ENCODE data around the gene BIK. TPM values are rescaled to one million over a fixed set of nuclear protein-coding genes. Genes with fewer than 3 reads are reported as not detected.

The BIK gene
- total RNA-seq, 1 donor from 2014 or later = not detected

- intact Hi-C loops (cut with DNase I) = no loop called here
- Histone ChIP-seq H3K4me1 (no peaks in the 10 kb centered on the region), H3K27ac (no peak overlapping the region), H3K27me3 (no peaks in the 10 kb centered on the region), H3K9me3 (no peaks in the 10 kb centered on the region), H3K36me3 (peaks cover 60 to 79% of the 10 kb centered on the region in 2 donors), H3K4me3 (no peak overlapping the region)
- DNase-seq (ENCODE audit: low spot score in 2 of 2) = no peak
- TF ChIP-seq, protein P1, sequence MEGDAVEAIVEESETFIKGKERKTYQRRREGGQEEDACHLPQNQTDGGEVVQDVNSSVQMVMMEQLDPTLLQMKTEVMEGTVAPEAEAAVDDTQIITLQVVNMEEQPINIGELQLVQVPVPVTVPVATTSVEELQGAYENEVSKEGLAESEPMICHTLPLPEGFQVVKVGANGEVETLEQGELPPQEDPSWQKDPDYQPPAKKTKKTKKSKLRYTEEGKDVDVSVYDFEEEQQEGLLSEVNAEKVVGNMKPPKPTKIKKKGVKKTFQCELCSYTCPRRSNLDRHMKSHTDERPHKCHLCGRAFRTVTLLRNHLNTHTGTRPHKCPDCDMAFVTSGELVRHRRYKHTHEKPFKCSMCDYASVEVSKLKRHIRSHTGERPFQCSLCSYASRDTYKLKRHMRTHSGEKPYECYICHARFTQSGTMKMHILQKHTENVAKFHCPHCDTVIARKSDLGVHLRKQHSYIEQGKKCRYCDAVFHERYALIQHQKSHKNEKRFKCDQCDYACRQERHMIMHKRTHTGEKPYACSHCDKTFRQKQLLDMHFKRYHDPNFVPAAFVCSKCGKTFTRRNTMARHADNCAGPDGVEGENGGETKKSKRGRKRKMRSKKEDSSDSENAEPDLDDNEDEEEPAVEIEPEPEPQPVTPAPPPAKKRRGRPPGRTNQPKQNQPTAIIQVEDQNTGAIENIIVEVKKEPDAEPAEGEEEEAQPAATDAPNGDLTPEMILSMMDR (IDR thresholded peaks at IDR 0.05) = no peak
Measured at GRCh38 chr22:43174941-43175531, 64.5 kb downstream of the BIK start.

- DNase-seq (ENCODE audit: low spot score in 2 of 2) = no peak
- Histone ChIP-seq H3K36me3 (peaks cover 59 to 75% of the 10 kb centered on the region in 2 donors), H3K9me3 (no peaks in the 10 kb centered on the region), H3K27ac (no peak overlapping the region), H3K4me1 (no peaks in the 10 kb centered on the region), H3K27me3 (no peaks in the 10 kb centered on the region), H3K4me3 (no peak overlapping the region)
- TF ChIP-seq, protein P1 (IDR thresholded peaks at IDR 0.05) = no peak
- intact Hi-C loops (cut with DNase I) = no loop called here
Measured at GRCh38 chr22:43176090-43176489, 65.5 kb downstream of the BIK start.

DNA sequence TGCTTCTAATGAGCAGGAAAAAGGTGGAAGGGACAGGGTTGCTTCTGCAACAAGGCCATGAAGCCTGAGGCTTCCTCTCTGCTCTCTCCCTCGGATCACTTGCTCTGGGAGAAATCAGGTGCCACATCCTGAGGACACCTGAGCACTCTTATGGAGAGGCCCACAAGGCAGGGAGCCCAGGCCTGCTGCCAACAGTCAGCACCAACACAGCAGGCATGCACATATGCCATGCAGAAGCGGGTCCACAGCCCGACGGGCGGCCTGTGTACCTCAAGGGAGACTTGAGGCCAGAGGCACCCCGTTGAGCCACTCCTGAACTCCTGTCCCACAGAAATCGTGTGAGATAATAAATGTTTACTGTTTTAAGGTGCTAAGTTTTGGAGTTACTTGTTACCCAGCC is 66.9 kb downstream of the BIK start:
- no peaks in the 10 kb centered on the region for H3K9me3 ChIP-seq
- H3K36me3 ChIP-seq = peaks cover 47 to 64% of the 10 kb centered on the region in 2 donors
- no peaks in the 10 kb centered on the region for H3K27me3 ChIP-seq
- no peak overlapping the region for H3K27ac ChIP-seq
- H3K4me1 ChIP-seq = no peaks in the 10 kb centered on the region
- no peak overlapping the region for H3K4me3 ChIP-seq
- no peak for DNase-seq (ENCODE audit: low spot score in 2 of 2)
- TF ChIP-seq, protein P1 (IDR thresholded peaks at IDR 0.05) = no peak
- intact Hi-C loops (cut with DNase I) = no loop called here

Other genes with a start within 250 kb of the BIK start
- 95.5 TPM for gene PACSIN2, start 95.6 kb upstream of the BIK start, total RNA-seq
- gene TTLL1, start 21.4 kb upstream of the BIK start, total RNA-seq = 0.21 TPM
- 4.6 TPM for gene MCAT, start 32.6 kb downstream of the BIK start, total RNA-seq
- gene TSPO, start 40.8 kb downstream of the BIK start, total RNA-seq = 961 TPM
- gene TTLL12, start 76.4 kb downstream of the BIK start, total RNA-seq = 10.6 TPM
- gene SCUBE1, start 232.6 kb downstream of the BIK start, total RNA-seq = 2.9 TPM